Stimulated activated naive B cell treated with anti-CD40 and anti-IgM and Interleukin-4, amounts not matched to agents 10 μg/mL and 1 μg/mL and 100 μg/mL, for 72 hours (primary cell): ENCODE data around the gene PKMYT1.

Experiments used
- ATAC-seq, 2 donors: fragments of 150-1000 bp; cut with Tn5 transposase; replicated peaks; 2 replicates each; pipeline ENCODE4 v1.10.0; 2021; ENCODE audit warnings: moderate library complexity in 1 of 2
- DNase-seq: peaks from one replicate; pipeline ENCODE4 v3.0.0; 2021
- H3K27ac Mint-ChIP-seq: one replicate; pipeline ENCODE4 v1.8.0; 2022; ENCODE audit warnings: mild to moderate bottlenecking, mixed read lengths
- H3K27me3 Mint-ChIP-seq, 2 donors: one replicate each; pipeline ENCODE4 v1.8.0; 2022; ENCODE audit warnings: mixed read lengths in 2 of 2
- H3K36me3 Mint-ChIP-seq, 2 donors: one replicate each; pipeline ENCODE4 v1.8.0; 2022; ENCODE audit warnings: mixed read lengths in 2 of 2, mild to moderate bottlenecking in 1 of 2
- H3K4me1 Mint-ChIP-seq, 2 donors: one replicate each; pipeline ENCODE4 v1.8.0; 2022; ENCODE audit warnings: mixed read lengths in 2 of 2, mild to moderate bottlenecking in 1 of 2
- H3K4me3 Mint-ChIP-seq, 2 donors: one replicate each; pipeline ENCODE4 v1.8.0; 2022; ENCODE audit warnings: mild to moderate bottlenecking in 2 of 2, mixed read lengths in 2 of 2, moderate library complexity in 1 of 2
- H3K9me3 Mint-ChIP-seq, 2 donors: one replicate each; pipeline ENCODE4 v1.8.0; 2022; ENCODE audit warnings: mixed read lengths in 2 of 2, mild to moderate bottlenecking in 1 of 2

PKMYT1 gene

DNA sequence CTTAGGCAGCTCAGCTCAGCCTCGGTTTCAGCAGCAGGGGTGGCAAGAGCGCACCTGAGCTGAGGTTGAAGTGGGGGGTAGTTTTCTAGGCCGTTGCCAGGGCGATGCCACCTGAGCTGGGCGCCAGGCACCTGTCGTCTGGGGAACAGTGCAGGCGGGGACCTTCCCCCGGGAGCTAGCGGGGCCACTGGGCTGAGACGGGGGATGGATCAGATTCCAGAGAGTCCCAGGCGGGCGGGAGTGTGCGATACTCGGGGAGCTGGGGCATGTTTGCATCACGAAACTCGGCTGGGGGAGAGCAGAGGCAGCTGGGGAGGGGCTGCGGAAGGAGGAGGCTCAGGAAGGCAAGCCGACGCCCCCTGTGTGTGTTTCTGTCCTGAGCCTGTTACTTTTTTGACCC lies 32.0 kb upstream of the PKMYT1 start:
- H3K27ac Mint-ChIP-seq, result no peak overlapping the region

GRCh38 chr16:3010510-3010909 lies 30.3 kb upstream of the PKMYT1 start:
- no peak for DNase-seq
- Mint-ChIP-seq H3K27me3 (peaks cover 16 to 45% of the 10 kb centered on the region in 2 donors), H3K27ac (no peak overlapping the region), H3K4me3 (no peak overlapping the region), H3K4me1 (peaks cover 22 to 23% of the 10 kb centered on the region in 2 donors), H3K9me3 (no peaks in the 10 kb centered on the region), H3K36me3 (no peaks in the 10 kb centered on the region)
- no peak for ATAC-seq

More for the DNA sequence above, 32.0 kb upstream of the PKMYT1 start:
- Mint-ChIP-seq H3K9me3 (no peaks in the 10 kb centered on the region), H3K4me1 (peaks cover 16 to 18% of the 10 kb centered on the region in 2 donors), H3K27me3 (peaks cover 24 to 46% of the 10 kb centered on the region in 2 donors), H3K36me3 (no peaks in the 10 kb centered on the region), H3K4me3 (no peak overlapping the region)
- ATAC-seq, result no peak
- DNase-seq, result no peak

DNA sequence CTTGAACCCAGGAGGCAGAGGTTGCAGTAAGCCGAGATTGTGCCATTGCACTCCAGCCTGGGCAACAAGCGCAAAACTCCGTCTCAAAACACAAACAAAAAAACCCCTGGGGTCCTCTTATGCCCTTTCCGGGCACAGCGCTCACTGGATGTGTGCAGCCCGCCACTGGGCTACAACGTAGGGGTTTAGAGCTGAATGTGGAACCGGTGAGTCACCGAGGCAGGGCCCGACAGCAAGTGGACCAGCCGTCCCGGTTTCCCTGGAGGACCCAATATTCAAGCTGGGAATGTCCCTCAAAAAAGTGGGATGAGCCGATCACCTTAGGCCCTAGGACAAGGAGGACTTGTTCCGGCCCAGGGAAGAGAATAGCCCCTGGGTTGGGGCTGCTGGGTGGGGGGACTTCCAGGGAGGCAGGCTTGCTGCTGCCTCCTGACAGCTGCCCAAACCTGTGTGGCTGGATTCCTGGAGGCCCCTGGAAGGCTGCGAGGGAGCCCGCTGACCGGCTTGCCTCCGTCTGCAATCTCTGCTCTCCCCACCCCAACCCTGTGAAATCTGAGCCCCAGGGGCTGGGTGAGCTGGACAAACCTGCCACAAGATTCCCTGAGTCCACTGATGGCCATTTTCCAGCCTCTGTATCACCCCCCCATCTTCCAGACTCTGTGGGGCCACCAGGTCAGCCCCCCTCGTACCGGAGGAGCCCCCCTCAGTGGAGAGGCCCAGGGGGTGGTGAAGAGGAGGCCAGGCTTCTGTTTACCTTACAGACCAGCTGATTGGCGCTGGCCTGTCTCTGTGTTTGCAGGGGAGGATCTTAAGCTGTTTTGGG lies 29.5 kb upstream of the PKMYT1 start:
- H3K36me3 Mint-ChIP-seq, result no peaks in the 10 kb centered on the region
- ATAC-seq (no peak), DNase-seq (no peak)
- peaks cover 25 to 26% of the 10 kb centered on the region in 2 donors for H3K4me1 Mint-ChIP-seq
- H3K27ac Mint-ChIP-seq, result no peak overlapping the region
- H3K27me3 Mint-ChIP-seq, result peaks cover 15 to 41% of the 10 kb centered on the region in 2 donors
- no peak overlapping the region for H3K4me3 Mint-ChIP-seq
- H3K9me3 Mint-ChIP-seq, result no peaks in the 10 kb centered on the region

GRCh38 chr16:3008690-3009037 lies 28.4 kb upstream of the PKMYT1 start:
- peaks cover 26 to 29% of the 10 kb centered on the region in 2 donors for H3K4me1 Mint-ChIP-seq
- H3K27me3 Mint-ChIP-seq, result peaks cover 10 to 30% of the 10 kb centered on the region in 2 donors
- H3K9me3 Mint-ChIP-seq, result no peaks in the 10 kb centered on the region
- no peaks in the 10 kb centered on the region for H3K36me3 Mint-ChIP-seq
- no peak overlapping the region for H3K27ac Mint-ChIP-seq
- H3K4me3 Mint-ChIP-seq, result no peak overlapping the region
- DNase-seq (no peak), ATAC-seq (no peak)

GRCh38 chr16:3007957-3008689 lies 27.9 kb upstream of the PKMYT1 start:
- Mint-ChIP-seq H3K4me1 (peaks cover 26 to 29% of the 10 kb centered on the region in 2 donors), H3K27me3 (peaks cover 5 to 24% of the 10 kb centered on the region in 2 donors), H3K9me3 (no peaks in the 10 kb centered on the region), H3K4me3 (peak overlapping the region; percentile 10 to 57), H3K36me3 (no peaks in the 10 kb centered on the region), H3K27ac (peak overlapping the region; percentile 33)
- DNase-seq (no peak), ATAC-seq (no peak)

DNA sequence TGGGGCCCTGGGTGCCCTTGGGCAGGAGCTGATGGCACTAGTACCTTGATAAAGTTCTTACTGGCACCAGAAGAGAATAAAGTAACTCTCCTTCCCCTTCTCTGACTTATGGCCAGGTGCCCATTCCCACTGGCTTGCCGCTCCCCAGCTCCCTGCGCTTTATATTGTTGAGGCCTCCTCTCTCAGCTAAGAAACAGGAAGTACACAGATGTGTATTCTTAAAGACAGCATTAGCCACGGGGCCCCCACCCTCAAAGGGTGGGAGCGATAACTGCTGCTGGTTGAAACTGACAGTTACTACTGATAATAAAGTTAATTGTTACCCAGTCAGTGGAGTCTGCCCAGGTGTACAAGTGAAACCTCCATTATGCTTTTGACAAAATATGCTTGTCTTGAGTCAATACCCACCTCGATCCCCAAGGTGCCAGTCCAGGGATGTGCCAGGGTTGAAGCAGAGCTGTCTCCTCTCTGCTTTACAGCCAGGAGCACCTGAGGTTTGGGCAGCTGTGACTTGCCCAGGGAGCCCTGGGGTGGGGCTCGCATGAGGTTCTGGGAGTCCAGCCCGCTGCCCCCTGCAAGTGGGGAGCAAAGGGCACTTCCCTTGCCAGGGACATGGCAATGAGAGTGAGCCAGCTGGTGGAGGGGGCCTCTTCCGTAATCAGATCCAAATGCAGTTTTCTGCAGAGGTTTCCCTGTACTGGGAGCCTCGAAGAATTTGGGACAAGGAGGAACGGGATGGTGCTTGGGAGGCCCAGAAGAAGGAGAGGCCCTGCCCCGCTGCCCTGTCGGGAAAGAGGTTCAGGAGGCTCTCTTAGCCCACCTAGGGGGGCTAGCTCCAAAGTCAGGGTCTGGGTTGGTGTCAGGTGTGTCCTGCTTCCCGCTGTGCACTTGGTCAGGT lies 27.1 kb upstream of the PKMYT1 start:
- DNase-seq (no peak), ATAC-seq (no peak)
- Mint-ChIP-seq H3K4me3 (no peak overlapping the region), H3K27ac (no peak overlapping the region), H3K9me3 (no peaks in the 10 kb centered on the region), H3K4me1 (peaks cover 25 to 29% of the 10 kb centered on the region in 2 donors), H3K36me3 (no peaks in the 10 kb centered on the region), H3K27me3 (peaks cover 5 to 16% of the 10 kb centered on the region in 2 donors)

- ATAC-seq (no peak), DNase-seq (no peak)
- Mint-ChIP-seq H3K4me3 (peak overlapping the region; percentile 76 to 78), H3K27ac (peak overlapping the region; percentile 20), H3K9me3 (no peaks in the 10 kb centered on the region), H3K4me1 (peaks cover 23 to 29% of the 10 kb centered on the region in 2 donors), H3K36me3 (no peaks in the 10 kb centered on the region), H3K27me3 (peaks cover 13 to 17% of the 10 kb centered on the region in 2 donors)
Measured at GRCh38 chr16:3004781-3005284, 24.6 kb upstream of the PKMYT1 start.

DNA sequence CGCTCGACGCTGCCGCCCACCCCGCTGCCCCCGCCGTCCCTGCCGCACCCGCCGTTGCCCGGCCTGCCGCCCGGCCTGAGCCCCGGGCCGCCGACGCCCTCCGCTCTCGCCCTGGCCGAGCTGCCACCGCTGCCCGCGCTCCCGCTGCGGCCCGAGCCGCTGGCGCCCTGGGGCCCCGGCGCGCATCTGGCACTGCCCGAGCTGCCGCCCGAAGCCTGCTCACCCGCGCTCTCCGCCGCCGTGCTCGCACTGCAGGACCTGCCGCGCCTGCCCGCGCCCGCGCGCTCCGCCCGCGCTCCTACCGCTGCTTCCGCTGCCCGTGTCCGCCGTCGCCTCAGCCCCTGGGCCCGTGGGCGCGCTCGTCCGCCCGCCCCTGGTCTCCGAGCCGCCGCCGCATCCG lies 24.1 kb upstream of the PKMYT1 start:
- Mint-ChIP-seq H3K36me3 (no peaks in the 10 kb centered on the region), H3K27me3 (peaks cover 16 to 20% of the 10 kb centered on the region in 2 donors), H3K4me3 (peak overlapping the region in 1 of 2 donors; percentile 76), H3K27ac (no peak overlapping the region), H3K4me1 (peaks cover 23 to 29% of the 10 kb centered on the region in 2 donors), H3K9me3 (no peaks in the 10 kb centered on the region)
- ATAC-seq (peak; percentile 17 to 23), DNase-seq (no peak)

DNA sequence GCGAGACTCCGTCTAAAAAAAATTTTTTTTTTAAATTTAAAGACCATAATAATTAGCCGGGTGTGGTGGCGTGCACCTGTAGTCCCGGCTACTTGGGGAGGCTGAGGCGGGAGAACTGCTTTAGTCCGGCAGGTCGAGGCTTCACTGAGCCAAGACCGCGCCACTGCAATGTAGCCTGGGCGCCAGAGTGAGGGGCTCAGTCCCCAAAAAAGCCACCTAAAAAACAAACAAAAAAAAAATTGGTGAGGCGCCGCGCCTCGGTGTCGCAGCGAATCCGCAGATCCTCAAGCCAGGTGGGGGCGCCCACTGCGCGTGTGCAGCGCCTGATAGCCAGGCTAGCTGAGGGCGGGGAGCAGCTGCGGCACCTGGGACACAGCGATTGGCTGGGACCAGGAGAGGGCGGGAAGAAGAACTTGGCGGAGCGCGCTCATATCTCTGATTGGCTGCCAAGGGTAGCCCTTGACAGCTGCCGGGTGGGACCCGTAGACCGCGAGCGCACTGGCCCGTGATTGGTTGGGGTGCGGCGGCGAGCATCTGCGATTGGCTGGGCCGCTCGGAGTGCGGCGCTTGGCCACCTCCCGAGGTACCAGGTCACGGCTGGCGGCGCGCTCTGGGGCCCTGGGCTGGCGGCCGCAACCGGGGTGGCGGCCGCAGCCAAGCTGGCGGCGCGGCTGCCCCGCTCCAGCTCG lies 23.5 kb upstream of the PKMYT1 start:
- peaks cover 16 to 20% of the 10 kb centered on the region in 2 donors for H3K27me3 Mint-ChIP-seq
- H3K4me3 Mint-ChIP-seq, result peak overlapping the region; percentile 74 to 76
- ATAC-seq (peak; percentile 99), DNase-seq (peak; percentile 98)
- no peaks in the 10 kb centered on the region for H3K36me3 Mint-ChIP-seq
- H3K27ac Mint-ChIP-seq, result no peak overlapping the region
- H3K9me3 Mint-ChIP-seq, result no peaks in the 10 kb centered on the region
- H3K4me1 Mint-ChIP-seq, result peaks cover 23 to 27% of the 10 kb centered on the region in 2 donors

- H3K27ac Mint-ChIP-seq, result no peak overlapping the region
- H3K9me3 Mint-ChIP-seq, result no peaks in the 10 kb centered on the region
- H3K4me1 Mint-ChIP-seq, result peaks cover 4 to 6% of the 10 kb centered on the region in 2 donors
- H3K36me3 Mint-ChIP-seq, result no peaks in the 10 kb centered on the region
- no peak overlapping the region for H3K4me3 Mint-ChIP-seq
- H3K27me3 Mint-ChIP-seq, result peaks cover 16 to 23% of the 10 kb centered on the region in 2 donors
- no peak for DNase-seq
- no peak for ATAC-seq
Measured at GRCh38 chr16:3001316-3001715, 21.1 kb upstream of the PKMYT1 start.

- Mint-ChIP-seq H3K27me3 (peaks cover 16 to 31% of the 10 kb centered on the region in 2 donors), H3K27ac (no peak overlapping the region), H3K4me3 (no peak overlapping the region), H3K36me3 (no peaks in the 10 kb centered on the region), H3K9me3 (no peaks in the 10 kb centered on the region), H3K4me1 (peaks cover 4 to 6% of the 10 kb centered on the region in 2 donors)
- ATAC-seq (no peak), DNase-seq (no peak)
Measured at GRCh38 chr16:3000540-3000939, 20.3 kb upstream of the PKMYT1 start.

DNA sequence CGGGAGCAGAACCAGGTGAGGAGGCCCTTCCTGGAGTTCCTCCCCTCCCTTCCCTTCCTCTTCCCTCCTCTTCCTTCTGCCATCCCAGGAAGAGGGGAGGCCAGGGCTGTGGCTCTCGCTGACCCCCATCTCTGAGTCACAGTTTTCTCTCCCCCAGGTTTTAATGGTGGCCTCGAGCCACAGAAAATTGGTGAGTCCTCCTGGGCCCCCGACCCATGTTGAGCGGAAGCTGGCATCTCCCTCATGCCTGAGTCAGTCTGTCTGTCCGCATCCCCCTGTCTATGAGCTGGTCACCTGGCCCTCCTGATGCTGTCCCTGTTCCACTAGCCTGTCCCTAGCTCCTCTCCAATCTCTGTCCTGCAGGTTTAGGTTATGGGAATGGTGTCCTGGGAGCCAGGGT lies 19.7 kb upstream of the PKMYT1 start:
- H3K4me3 Mint-ChIP-seq, result no peak overlapping the region
- H3K36me3 Mint-ChIP-seq, result no peaks in the 10 kb centered on the region
- no peak overlapping the region for H3K27ac Mint-ChIP-seq
- peaks cover 3 to 5% of the 10 kb centered on the region in 2 donors for H3K4me1 Mint-ChIP-seq
- DNase-seq, result no peak
- peaks cover 15 to 31% of the 10 kb centered on the region in 2 donors for H3K27me3 Mint-ChIP-seq
- ATAC-seq, result no peak
- H3K9me3 Mint-ChIP-seq, result no peaks in the 10 kb centered on the region

- H3K4me3 Mint-ChIP-seq, result no peak overlapping the region
- H3K27me3 Mint-ChIP-seq, result peaks cover 11 to 31% of the 10 kb centered on the region in 2 donors
- no peaks in the 10 kb centered on the region for H3K36me3 Mint-ChIP-seq
- no peaks in the 10 kb centered on the region for H3K4me1 Mint-ChIP-seq
- ATAC-seq (no peak), DNase-seq (no peak)
- no peaks in the 10 kb centered on the region for H3K9me3 Mint-ChIP-seq
- H3K27ac Mint-ChIP-seq, result no peak overlapping the region
Measured at GRCh38 chr16:2996298-2996697, 16.1 kb upstream of the PKMYT1 start.
